SH-SY5Y (cell line): Measurements from ENCODE around the gene NSRP1.

Experiments
- GATA2 ChIP-seq: IDR thresholded peaks from 2 replicates; pipeline ENCODE4 v1.6.1; 2011; ENCODE audit warnings: mild to moderate bottlenecking, low read depth, low read length
- GATA3 ChIP-seq: IDR thresholded peaks from 2 replicates; pipeline ENCODE4 v1.6.1; 2011; ENCODE audit warnings: low read depth, mild to moderate bottlenecking, low read length, moderate library complexity

NSRP1 gene

GRCh38 chr17:30232824-30233427, 116.3 kb downstream of the NSRP1 start:
- no peak for TF ChIP-seq GATA3
- TF ChIP-seq GATA2 = no peak

DNA sequence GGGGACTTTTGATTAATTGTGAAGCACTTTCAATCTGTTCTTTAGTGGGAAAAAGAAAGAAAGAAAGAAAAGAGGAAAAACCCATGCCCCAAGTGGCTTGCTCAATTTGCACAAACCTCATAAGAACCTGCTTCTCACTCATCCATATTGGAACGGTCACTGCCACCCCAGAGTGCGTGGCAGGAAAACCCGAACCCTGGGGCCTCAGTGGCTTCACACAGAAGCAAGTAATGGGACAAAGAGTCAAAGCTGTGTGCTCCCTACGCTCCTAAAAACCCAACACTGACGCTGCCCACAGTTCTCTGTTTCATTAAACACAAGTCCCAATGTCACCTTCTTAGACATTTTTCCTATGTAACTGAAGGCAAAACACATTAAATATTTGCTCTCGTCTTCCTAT, 117.7 kb downstream of the NSRP1 start:
- TF ChIP-seq GATA3 (no peak), GATA2 (no peak)

DNA sequence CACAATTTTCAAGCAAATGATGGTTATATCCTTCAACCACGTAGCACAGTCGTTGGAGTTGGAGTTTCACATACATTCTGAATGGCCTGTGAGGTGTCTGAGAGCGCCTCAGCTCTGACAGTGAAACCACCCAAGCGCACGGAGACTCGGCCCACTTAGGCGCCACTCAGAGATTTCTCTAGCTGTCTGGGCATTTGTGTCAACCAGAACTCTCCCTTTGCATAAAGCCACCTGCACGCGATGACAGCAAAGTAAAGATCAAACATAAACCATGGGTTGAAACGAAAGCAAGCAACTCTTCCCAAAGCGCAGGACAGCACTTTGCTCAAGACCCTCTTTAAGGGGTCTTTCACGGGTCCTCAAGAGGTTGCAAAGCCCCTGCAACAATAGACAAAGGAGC, 118.3 kb downstream of the NSRP1 start:
- no peak for TF ChIP-seq GATA2
- no peak for TF ChIP-seq GATA3

DNA sequence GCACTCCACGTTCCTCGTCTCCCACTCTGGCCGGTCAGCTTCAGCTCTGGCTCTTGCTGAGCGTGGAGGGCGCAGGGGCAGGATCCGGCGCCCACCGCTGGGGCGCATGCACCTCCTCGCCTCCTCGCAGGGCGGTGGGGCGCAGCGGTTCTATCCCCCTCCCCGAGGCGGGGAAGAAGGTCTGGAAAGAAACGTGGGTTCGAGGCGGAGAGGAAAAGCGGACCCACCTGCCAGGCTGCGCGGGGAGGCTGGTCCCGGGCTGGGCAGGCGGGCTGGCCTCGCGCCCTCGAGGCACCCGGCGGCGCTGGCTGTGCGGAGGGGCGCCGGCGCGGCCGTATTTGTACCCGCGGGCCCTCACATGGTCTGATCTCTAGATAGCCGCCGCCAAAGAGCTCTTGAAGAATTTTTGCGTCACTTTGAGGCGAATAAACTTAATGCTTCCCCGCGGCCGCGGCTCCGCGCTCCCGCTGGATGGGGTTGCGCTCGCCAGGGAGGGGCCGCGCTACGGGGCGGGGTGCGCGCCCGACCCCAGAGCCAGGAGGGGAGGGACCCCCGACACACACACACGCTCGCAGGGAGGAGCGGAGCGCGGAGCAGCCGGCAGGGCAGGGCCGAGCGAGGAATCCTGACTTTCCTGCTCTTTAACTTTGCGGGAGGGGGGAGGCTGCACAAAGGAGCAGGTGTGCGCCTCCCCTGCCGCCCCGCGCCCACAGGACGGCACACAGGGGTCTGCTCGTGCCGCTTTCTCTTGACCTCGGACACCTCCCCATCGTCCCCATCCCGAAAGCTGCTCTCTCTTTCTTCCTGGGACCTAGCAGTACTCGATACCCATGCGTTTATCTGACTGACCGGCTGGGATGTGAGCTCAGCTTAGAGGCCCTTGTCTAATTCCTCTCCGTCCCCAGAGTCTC, 119.0 kb downstream of the NSRP1 start, which contains the start of gene SLC6A4:
TSS of gene SLC6A4 (minus strand) at position 312 of the 911 bp plus-strand sequence. CDS start 13,739 bp downstream, outside the sequence.
- TF ChIP-seq GATA2 = peak; percentile 62
- no peak for TF ChIP-seq GATA3
